ENCODE data around the gene NETO2.

NETO2 gene

DNA sequence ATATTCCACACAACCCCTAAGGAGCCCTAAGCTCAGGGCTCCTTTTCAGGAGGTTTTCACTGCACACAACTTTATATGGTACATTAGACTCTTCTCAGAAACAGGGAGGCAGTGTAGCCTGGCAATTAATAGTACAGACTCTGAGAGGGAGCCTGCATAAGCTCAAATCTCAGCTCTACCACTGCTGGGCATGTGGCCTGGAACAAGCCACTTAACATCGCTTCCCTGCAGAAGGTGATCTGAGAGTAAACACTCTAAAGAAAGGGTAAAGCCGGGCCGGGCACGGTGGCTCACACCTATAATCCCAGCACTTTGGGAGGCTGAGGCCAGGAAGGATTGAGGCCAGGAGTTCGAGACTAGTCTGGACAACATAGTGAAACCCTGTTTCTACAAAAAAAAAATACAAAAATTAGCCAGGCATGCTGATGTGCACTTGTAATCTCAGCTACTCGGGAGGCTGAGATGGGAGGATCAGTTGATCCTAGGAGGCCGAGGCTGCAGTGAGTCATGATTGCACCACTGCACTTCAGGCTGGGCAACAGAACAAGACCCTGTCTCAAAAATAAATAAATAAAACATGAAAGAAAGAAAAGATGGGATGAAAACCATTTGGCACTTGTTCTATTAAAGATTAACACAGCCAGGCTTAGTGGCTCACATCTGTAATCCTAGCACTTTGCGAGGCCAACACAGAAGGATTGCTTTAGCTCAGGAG lies 99.6 kb downstream of the NETO2 start:
- DNase-seq: no peak

DNA sequence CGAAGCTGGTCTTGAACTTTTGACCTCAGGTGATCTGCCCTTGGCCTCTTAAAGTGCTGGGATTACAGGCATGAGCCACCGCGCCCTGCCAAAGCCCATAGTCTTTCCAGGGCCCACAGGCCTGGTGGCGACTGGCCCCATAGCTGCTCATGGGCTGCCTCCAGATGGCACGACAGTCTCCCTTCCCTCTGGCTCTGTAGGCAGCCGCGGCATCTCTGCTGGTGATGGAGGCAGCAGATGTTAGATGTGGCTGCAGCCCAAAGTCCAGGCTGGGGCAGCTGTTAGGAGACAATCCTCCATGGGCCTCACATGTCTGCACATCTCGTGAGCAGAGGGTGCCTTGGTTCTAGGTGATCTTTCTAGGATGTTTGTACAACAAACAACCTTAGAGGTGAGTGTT lies 100.5 kb downstream of the NETO2 start:
- no peak for DNase-seq

DNA sequence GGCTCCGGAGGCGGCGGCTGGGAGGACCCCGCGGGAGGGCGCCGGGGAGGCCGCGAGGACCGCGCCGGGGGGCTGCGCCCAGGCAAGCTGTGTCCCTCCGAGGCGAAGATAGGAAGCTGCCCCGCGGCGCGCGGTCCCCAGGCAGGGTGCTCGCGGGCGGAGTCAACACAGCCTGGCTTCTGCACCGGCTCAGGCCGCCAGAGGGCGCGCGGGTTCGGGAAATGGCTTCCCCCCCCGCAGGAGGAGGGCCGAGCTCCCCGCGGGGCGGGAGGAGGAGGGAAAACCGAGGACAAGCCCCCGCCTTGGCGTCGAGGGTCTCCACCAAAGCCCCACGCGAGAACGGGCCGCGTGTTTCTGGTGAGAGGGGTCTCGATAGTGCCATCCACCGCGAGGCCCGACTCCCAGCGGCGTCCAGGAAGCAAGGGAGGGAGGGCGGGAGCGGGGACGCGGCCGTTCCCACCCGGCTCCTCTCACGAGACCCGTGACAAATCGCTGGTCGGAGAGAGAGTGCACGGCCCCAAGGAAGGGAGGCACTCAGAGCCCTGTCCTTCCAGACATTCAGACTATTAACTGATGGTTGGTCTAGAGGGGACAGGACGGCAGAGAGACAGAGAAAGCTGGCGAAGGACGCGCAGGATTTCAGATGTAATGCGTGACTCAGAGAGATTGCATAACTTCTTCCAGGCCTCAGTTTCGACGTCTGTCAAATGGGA lies 105.8 kb downstream of the NETO2 start:
- no peak for DNase-seq

GRCh38 chr16:47037396-47037745 lies 106.4 kb downstream of the NETO2 start:
- DNase-seq: no peak

- DNase-seq: no peak
These were observed 107.5 kb downstream of the NETO2 start for GRCh38 chr16:47036201-47036600.

DNA sequence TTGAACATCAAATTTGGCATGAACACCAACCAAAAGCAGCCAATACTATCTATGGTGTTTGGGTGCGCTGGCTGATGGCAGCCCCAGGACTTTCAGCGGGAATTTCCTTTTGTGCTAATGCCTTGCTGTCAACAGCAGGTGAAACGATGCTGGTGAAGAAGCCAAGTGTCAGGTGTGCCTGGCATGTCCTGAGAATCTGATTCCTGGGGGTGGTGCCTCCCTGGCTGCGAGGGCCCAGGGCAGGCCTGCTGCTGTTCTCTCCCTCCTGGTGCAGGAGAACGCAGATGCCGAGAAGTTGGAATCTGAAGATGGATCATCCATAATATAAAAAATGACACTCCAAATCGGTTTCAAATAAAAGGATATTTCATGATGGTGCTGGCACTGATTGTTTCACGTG lies 108.3 kb downstream of the NETO2 start:
- no peak for DNase-seq

GRCh38 chr16:47034455-47034854 lies 109.3 kb downstream of the NETO2 start:
- DNase-seq: no peak

- no peak for DNase-seq
These were observed 110.6 kb downstream of the NETO2 start for GRCh38 chr16:47033176-47033575.

- no peak for DNase-seq
These were observed 114.0 kb downstream of the NETO2 start for GRCh38 chr16:47029724-47030123.

DNA sequence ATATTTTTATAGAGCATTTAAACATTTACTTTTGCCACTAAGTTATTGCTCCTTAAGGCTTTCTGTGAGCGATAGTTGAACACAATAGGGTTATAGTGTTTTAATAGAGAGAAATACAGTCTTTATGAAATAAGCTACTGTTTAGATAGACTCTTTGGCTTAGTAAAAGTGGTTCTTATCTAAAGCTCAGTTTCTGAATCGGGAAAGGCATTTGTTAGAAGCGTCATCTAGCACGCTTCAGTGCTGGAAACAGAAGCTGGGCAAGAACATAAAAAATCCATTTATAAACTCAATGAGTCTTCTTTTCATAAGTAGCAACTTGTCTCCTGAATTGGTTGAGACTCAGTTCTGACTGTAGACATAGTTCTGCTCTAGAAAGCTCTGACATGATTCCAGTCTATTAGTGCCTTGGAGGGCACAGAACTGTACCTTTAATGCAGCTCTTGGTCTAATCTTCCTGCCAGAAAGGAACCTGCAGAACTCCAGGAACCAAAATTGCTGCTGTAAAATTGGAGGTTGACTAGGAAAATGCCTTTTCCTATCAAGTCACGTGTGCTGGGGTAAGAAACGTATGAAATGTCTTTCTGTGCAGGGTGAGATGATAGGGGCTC lies 114.9 kb downstream of the NETO2 start:
- DNase-seq: no peak

All from NCI-H1436 treated with DMSO at 0.1 percent for 48 hours (cell line).